Ectodermal cell (in vitro differentiated cells): Measurements from ENCODE around the gene FAM174C.
"Not testable (repeated sequence)": the region's sequence is repeated elsewhere in the genome, so short reads cannot be mapped to it uniquely, and the experiment has no call there.

ENCODE experiments used
- H3K27ac ChIP-seq: 2 replicates; pipeline ENCODE4 v1.7.0; 2013; ENCODE audit warnings: mild to moderate bottlenecking, low read depth, low read length; ENCODE audit not compliant: insufficient read depth, poor library complexity, severe bottlenecking
- H3K27me3 ChIP-seq: 2 replicates; pipeline ENCODE4 v1.7.0; 2013; ENCODE audit warnings: mild to moderate bottlenecking, low read length; ENCODE audit not compliant: insufficient read depth, control insufficient read depth, poor library complexity, severe bottlenecking
- H3K36me3 ChIP-seq: one replicate; pipeline ENCODE4 v1.7.0; 2013; ENCODE audit warnings: low read length; ENCODE audit not compliant: control insufficient read depth, insufficient read depth
- H3K4me1 ChIP-seq: one replicate; pipeline ENCODE4 v1.7.0; 2013; ENCODE audit warnings: low read length; ENCODE audit not compliant: control insufficient read depth, insufficient read depth
- H3K4me3 ChIP-seq: 2 replicates; pipeline ENCODE4 v1.7.0; 2013; ENCODE audit warnings: low read depth, low read length, control low read depth; ENCODE audit not compliant: insufficient read depth
- H3K9me3 ChIP-seq: 2 replicates; pipeline ENCODE4 v1.7.0; 2013; ENCODE audit warnings: mild to moderate bottlenecking, low read length, moderate library complexity; ENCODE audit not compliant: control insufficient read depth
- WGBS, 2 experiments: methylation state at CpG; one replicate each; pipeline ENCODE4 v1.1.7; 2013; ENCODE audit warnings: missing lambda C conversion rate in 2 of 2; 5-methylcytosine and 5-hydroxymethylcytosine counted together

FAM174C gene

GRCh38 chr19:1245494-1246264 lies 29.7 kb upstream of the FAM174C start:
- no peaks in the 10 kb centered on the region for H3K36me3 ChIP-seq
- no peak overlapping the region for H3K27ac ChIP-seq
- H3K4me3 ChIP-seq = no peak overlapping the region
- 91 to 94% methylated on average over 25 to 26 of the region's 26 CpGs for WGBS, 2 experiments
- no peaks in the 10 kb centered on the region for H3K27me3 ChIP-seq
- H3K4me1 ChIP-seq = no peaks in the 10 kb centered on the region
- H3K9me3 ChIP-seq = no peaks in the 10 kb centered on the region

GRCh38 chr19:1246265-1247087 lies 28.9 kb upstream of the FAM174C start:
- not testable (repeated sequence) for H3K4me3 ChIP-seq, H3K9me3 ChIP-seq, H3K36me3 ChIP-seq, H3K27me3 ChIP-seq, H3K27ac ChIP-seq, H3K4me1 ChIP-seq
- WGBS, 2 experiments = 90% methylated on average over 27 of the region's 27 CpGs

GRCh38 chr19:1247748-1248138 lies 27.6 kb upstream of the FAM174C start:
- Histone ChIP-seq H3K27ac (peak overlapping the region; percentile 60), H3K4me1 (peaks cover 9% of the 10 kb centered on the region), H3K9me3 (no peaks in the 10 kb centered on the region), H3K36me3 (peaks cover 13% of the 10 kb centered on the region), H3K4me3 (peak overlapping the region; percentile 78), H3K27me3 (no peaks in the 10 kb centered on the region)
- WGBS, 2 experiments = 86 to 91% methylated on average over 8 of the region's 8 CpGs

GRCh38 chr19:1248139-1248785 lies 27.1 kb upstream of the FAM174C start, which contains the start of gene MIDN:
Gene MIDN, plus strand, starts transcription at chr19:1248583. Its CDS starts 1,714 bp downstream, at chr19:1250297.
- peaks cover 14% of the 10 kb centered on the region for H3K4me1 ChIP-seq
- peak within 1 kb of the TSS; percentile 78 for H3K4me3 ChIP-seq
- H3K9me3 ChIP-seq = no peaks in the 10 kb centered on the region
- WGBS, 2 experiments = 3 to 4% methylated on average over 60 of the region's 60 CpGs
- peaks cover 17% of the 10 kb centered on the region for H3K36me3 ChIP-seq
- no peaks in the 10 kb centered on the region for H3K27me3 ChIP-seq
- H3K27ac ChIP-seq = peak within 1 kb of the TSS; percentile 98

- Histone ChIP-seq H3K27me3 (no peaks in the 10 kb centered on the region), H3K27ac (peak overlapping the region; percentile 98), H3K36me3 (peaks cover 23% of the 10 kb centered on the region), H3K4me3 (peak overlapping the region; percentile 78), H3K9me3 (no peaks in the 10 kb centered on the region), H3K4me1 (peaks cover 20% of the 10 kb centered on the region)
- WGBS, 2 experiments = 0% methylated on average over 74 of the region's 74 CpGs
Observed at GRCh38 chr19:1248786-1249297, 26.5 kb upstream of the FAM174C start.

- peaks cover 29% of the 10 kb centered on the region for H3K36me3 ChIP-seq
- no peaks in the 10 kb centered on the region for H3K9me3 ChIP-seq
- peak overlapping the region; percentile 79 for H3K4me3 ChIP-seq
- 0% methylated on average over 102 of the region's 102 CpGs for WGBS, 2 experiments
- no peaks in the 10 kb centered on the region for H3K27me3 ChIP-seq
- H3K27ac ChIP-seq = peak overlapping the region; percentile 97
- peaks cover 20% of the 10 kb centered on the region for H3K4me1 ChIP-seq
Observed at GRCh38 chr19:1249298-1249989, 25.9 kb upstream of the FAM174C start.

GRCh38 chr19:1249990-1250436 lies 25.3 kb upstream of the FAM174C start:
- Histone ChIP-seq H3K4me3 (peak overlapping the region; percentile 79), H3K27ac (peak overlapping the region; percentile 64), H3K27me3 (no peaks in the 10 kb centered on the region), H3K9me3 (no peaks in the 10 kb centered on the region), H3K4me1 (peaks cover 20% of the 10 kb centered on the region), H3K36me3 (peaks cover 35% of the 10 kb centered on the region)
- 0% methylated on average over 67 of the region's 67 CpGs for WGBS, 2 experiments

GRCh38 chr19:1250437-1251260 lies 24.7 kb upstream of the FAM174C start:
- no peaks in the 10 kb centered on the region for H3K27me3 ChIP-seq
- peak overlapping the region; percentile 79 for H3K4me3 ChIP-seq
- peaks cover 41% of the 10 kb centered on the region for H3K36me3 ChIP-seq
- 0% methylated on average over 86 to 89 of the region's 90 CpGs for WGBS, 2 experiments
- no peaks in the 10 kb centered on the region for H3K9me3 ChIP-seq
- H3K4me1 ChIP-seq = peaks cover 24% of the 10 kb centered on the region
- H3K27ac ChIP-seq = peak overlapping the region; percentile 88
